Measurements from ENCODE around the gene NKAPL. TPM values are rescaled to one million over a fixed set of nuclear protein-coding genes. Genes with fewer than 3 reads are reported as not detected.

Gene NKAPL
- total RNA-seq, 1 donor from 2014 or later: not detected

- Mint-ChIP-seq H3K36me3 (ENCODE audit: unreplicated experiment) (peaks cover 7% of the 10 kb centered on the region), H3K4me3 (ENCODE audit: unreplicated experiment) (no peak overlapping the region), H3K27ac (ENCODE audit: unreplicated experiment) (no peak overlapping the region), H3K9me3 (ENCODE audit: unreplicated experiment) (no peaks in the 10 kb centered on the region), H3K27me3 (ENCODE audit: unreplicated experiment) (peaks cover 13% of the 10 kb centered on the region), H3K4me1 (ENCODE audit: unreplicated experiment) (peaks cover 9% of the 10 kb centered on the region)
- no peak for DNase-seq (ENCODE audit: extremely low spot score, unreplicated experiment)
- TF ChIP-seq CTCF (IDR thresholded peaks at IDR 0.05): no peak
Measured at GRCh38 chr6:28267695-28268059, 8.6 kb downstream of the NKAPL start.

GRCh38 chr6:28269492-28269891 is 10.4 kb downstream of the NKAPL start:
- DNase-seq (ENCODE audit: extremely low spot score, unreplicated experiment): no peak
- Mint-ChIP-seq H3K27ac (ENCODE audit: unreplicated experiment) (peak overlapping the region; percentile 67), H3K4me1 (ENCODE audit: unreplicated experiment) (peaks cover 9% of the 10 kb centered on the region), H3K36me3 (ENCODE audit: unreplicated experiment) (peaks cover 17% of the 10 kb centered on the region), H3K9me3 (ENCODE audit: unreplicated experiment) (no peaks in the 10 kb centered on the region), H3K4me3 (ENCODE audit: unreplicated experiment) (no peak overlapping the region), H3K27me3 (ENCODE audit: unreplicated experiment) (no peaks in the 10 kb centered on the region)
- no peak for TF ChIP-seq CTCF (IDR thresholded peaks at IDR 0.05)

- H3K36me3 Mint-ChIP-seq (ENCODE audit: unreplicated experiment): peaks cover 43% of the 10 kb centered on the region
- no peak overlapping the region for H3K4me3 Mint-ChIP-seq (ENCODE audit: unreplicated experiment)
- no peak for TF ChIP-seq CTCF (IDR thresholded peaks at IDR 0.05)
- no peaks in the 10 kb centered on the region for H3K9me3 Mint-ChIP-seq (ENCODE audit: unreplicated experiment)
- DNase-seq (ENCODE audit: extremely low spot score, unreplicated experiment): no peak
- no peaks in the 10 kb centered on the region for H3K27me3 Mint-ChIP-seq (ENCODE audit: unreplicated experiment)
- H3K27ac Mint-ChIP-seq (ENCODE audit: unreplicated experiment): no peak overlapping the region
- no peaks in the 10 kb centered on the region for H3K4me1 Mint-ChIP-seq (ENCODE audit: unreplicated experiment)
Measured at GRCh38 chr6:28274888-28275287, 15.8 kb downstream of the NKAPL start.

- TF ChIP-seq CTCF (IDR thresholded peaks at IDR 0.05): no peak
- peaks cover 35% of the 10 kb centered on the region for H3K36me3 Mint-ChIP-seq (ENCODE audit: unreplicated experiment)
- peaks cover 7% of the 10 kb centered on the region for H3K9me3 Mint-ChIP-seq (ENCODE audit: unreplicated experiment)
- H3K4me1 Mint-ChIP-seq (ENCODE audit: unreplicated experiment): peaks cover 11% of the 10 kb centered on the region
- H3K4me3 Mint-ChIP-seq (ENCODE audit: unreplicated experiment): no peak overlapping the region
- no peak overlapping the region for H3K27ac Mint-ChIP-seq (ENCODE audit: unreplicated experiment)
- H3K27me3 Mint-ChIP-seq (ENCODE audit: unreplicated experiment): no peaks in the 10 kb centered on the region
- DNase-seq (ENCODE audit: extremely low spot score, unreplicated experiment): no peak
Measured at GRCh38 chr6:28277746-28278145, 18.6 kb downstream of the NKAPL start.

- H3K9me3 Mint-ChIP-seq (ENCODE audit: unreplicated experiment): peaks cover 10% of the 10 kb centered on the region
- no peak for DNase-seq (ENCODE audit: extremely low spot score, unreplicated experiment)
Measured at GRCh38 chr6:28280595-28281287, 21.6 kb downstream of the NKAPL start.

More at GRCh38 chr6:28280595-28281287, 21.6 kb downstream of the NKAPL start:
- Mint-ChIP-seq H3K4me1 (ENCODE audit: unreplicated experiment) (peaks cover 15% of the 10 kb centered on the region), H3K36me3 (ENCODE audit: unreplicated experiment) (peaks cover 31% of the 10 kb centered on the region), H3K27me3 (ENCODE audit: unreplicated experiment) (no peaks in the 10 kb centered on the region), H3K4me3 (ENCODE audit: unreplicated experiment) (peak overlapping the region; percentile 88), H3K27ac (ENCODE audit: unreplicated experiment) (no peak overlapping the region)
- no peak for TF ChIP-seq CTCF (IDR thresholded peaks at IDR 0.05)
